Natural killer cell (primary cell): ENCODE results near the gene KIF9. TPM values are rescaled to one million over a fixed set of nuclear protein-coding genes. Genes with fewer than 3 reads are reported as not detected.

ENCODE experiments used
- ATAC-seq, 3 donors: fragments of 150-1000 bp in 2 of 3; fragments of 200-7000 bp in 1 of 3; cut with Tn5 transposase; 1 replicate in 1 of 3; 2 replicates in 2 of 3; pipeline ENCODE4 v1.10.0; 2021; ENCODE audit warnings: mild to moderate bottlenecking in 2 of 3, moderate library complexity in 2 of 3
- DNase-seq, 2 donors: peaks; one replicate each; pipeline versions ENCODE4 v3.0.0 to v3.0.0-alpha.2; 2013 to 2021; ENCODE audit warnings: mixed read lengths in 1 of 2
- H3K27ac ChIP-seq: one replicate; pipeline ENCODE4 v1.5.1; 2013; ENCODE audit warnings: mild to moderate bottlenecking, low read length
- H3K27me3 ChIP-seq: one replicate; pipeline ENCODE4 v1.6.1; 2013; ENCODE audit warnings: low read length; ENCODE audit not compliant: control insufficient read depth, insufficient read depth
- H3K36me3 ChIP-seq: one replicate; pipeline ENCODE4 v1.6.1; 2013; ENCODE audit warnings: low read length; ENCODE audit not compliant: control insufficient read depth, insufficient read depth
- H3K4me1 ChIP-seq: one replicate; pipeline ENCODE4 v1.6.1; 2013; ENCODE audit warnings: low read length; ENCODE audit not compliant: control insufficient read depth, insufficient read depth
- H3K4me3 ChIP-seq: one replicate; pipeline ENCODE4 v1.5.1; 2013; ENCODE audit warnings: low read length
- H3K9me3 ChIP-seq: one replicate; pipeline ENCODE4 v1.6.1; 2013; ENCODE audit warnings: low read length; ENCODE audit not compliant: control insufficient read depth, insufficient read depth
- H3K27ac Mint-ChIP-seq, 2 donors: one replicate each; pipeline ENCODE4 v1.8.0; 2022; ENCODE audit warnings: mild to moderate bottlenecking in 2 of 2, mixed read lengths in 2 of 2, moderate library complexity in 1 of 2
- H3K27me3 Mint-ChIP-seq, 2 donors: one replicate each; pipeline ENCODE4 v1.8.0; 2022; ENCODE audit warnings: low read depth in 2 of 2, mixed read lengths in 2 of 2
- H3K36me3 Mint-ChIP-seq: one replicate; pipeline ENCODE4 v1.8.0; 2022; ENCODE audit warnings: mixed read lengths
- H3K4me1 Mint-ChIP-seq, 2 donors: one replicate each; pipeline ENCODE4 v1.8.0; 2022; ENCODE audit warnings: mixed read lengths in 2 of 2
- H3K4me3 Mint-ChIP-seq: one replicate; pipeline ENCODE4 v1.8.0; 2022; ENCODE audit warnings: mild to moderate bottlenecking, moderate library complexity, mixed read lengths
- H3K9me3 Mint-ChIP-seq, 2 donors: one replicate each; pipeline ENCODE4 v1.8.0; 2022; ENCODE audit warnings: mixed read lengths in 2 of 2
- WGBS: methylation state at CpG from one replicate; pipeline ENCODE4 v1.1.7; 2013; ENCODE audit warnings: missing lambda C conversion rate; ENCODE audit not compliant: insufficient coverage; 5-methylcytosine and 5-hydroxymethylcytosine counted together
- intact Hi-C: fragments of 100-400 bp; cut with micrococcal nuclease; formaldehyde crosslinking; loops from one replicate; pipeline ENCODE4 v1.14.2; 2022
- total RNA-seq, 4 donors: library from RNA; stranded (reverse); fragments of 120-200 nt in 1 of 4; gene quantifications; one replicate each; pipeline versions ENCODE4 v1.2.3 to v1.2.4, GENCODE V29; 2013 to 2022
- TF ChIP-seq, protein P1 (sequence below): fragments of 200-600 bp; IDR thresholded peaks from one replicate; pipeline ENCODE4 v1.8.0; 2022; ENCODE audit warnings: antibody characterized with exemption

Gene KIF9
- total RNA-seq, 3 donors from 2014 or later (not counting 1 experiment from before 2014, with no cell fraction given): 11.4 to 21.9 (median 21.4) TPM

- H3K27ac Mint-ChIP-seq: peak overlapping the region; percentile 97 to 100
- no peaks in the 10 kb centered on the region for H3K27me3 ChIP-seq
- no peak for DNase-seq
- WGBS: 0% methylated on average over 9 of the region's 10 CpGs
- peak overlapping the region; percentile 92 for H3K4me3 ChIP-seq
- H3K4me3 Mint-ChIP-seq: peak overlapping the region; percentile 99
- H3K4me1 Mint-ChIP-seq: peaks cover 37 to 43% of the 10 kb centered on the region in 2 donors
- peak in 2 of 3 donors; percentile 8 to 12 for ATAC-seq
- no peaks in the 10 kb centered on the region for H3K9me3 Mint-ChIP-seq
- peak overlapping the region; percentile 98 for H3K27ac ChIP-seq
- no peaks in the 10 kb centered on the region for H3K9me3 ChIP-seq
- peaks cover 37% of the 10 kb centered on the region for H3K4me1 ChIP-seq
- no peaks in the 10 kb centered on the region for H3K27me3 Mint-ChIP-seq
- H3K36me3 ChIP-seq: peaks cover 1% of the 10 kb centered on the region
- intact Hi-C loops: loop anchor here (2.0 kb wide), 1 partner anchor 98 kb away; the partner anchor contains the start of gene PTPN23
- TF ChIP-seq, protein P1, sequence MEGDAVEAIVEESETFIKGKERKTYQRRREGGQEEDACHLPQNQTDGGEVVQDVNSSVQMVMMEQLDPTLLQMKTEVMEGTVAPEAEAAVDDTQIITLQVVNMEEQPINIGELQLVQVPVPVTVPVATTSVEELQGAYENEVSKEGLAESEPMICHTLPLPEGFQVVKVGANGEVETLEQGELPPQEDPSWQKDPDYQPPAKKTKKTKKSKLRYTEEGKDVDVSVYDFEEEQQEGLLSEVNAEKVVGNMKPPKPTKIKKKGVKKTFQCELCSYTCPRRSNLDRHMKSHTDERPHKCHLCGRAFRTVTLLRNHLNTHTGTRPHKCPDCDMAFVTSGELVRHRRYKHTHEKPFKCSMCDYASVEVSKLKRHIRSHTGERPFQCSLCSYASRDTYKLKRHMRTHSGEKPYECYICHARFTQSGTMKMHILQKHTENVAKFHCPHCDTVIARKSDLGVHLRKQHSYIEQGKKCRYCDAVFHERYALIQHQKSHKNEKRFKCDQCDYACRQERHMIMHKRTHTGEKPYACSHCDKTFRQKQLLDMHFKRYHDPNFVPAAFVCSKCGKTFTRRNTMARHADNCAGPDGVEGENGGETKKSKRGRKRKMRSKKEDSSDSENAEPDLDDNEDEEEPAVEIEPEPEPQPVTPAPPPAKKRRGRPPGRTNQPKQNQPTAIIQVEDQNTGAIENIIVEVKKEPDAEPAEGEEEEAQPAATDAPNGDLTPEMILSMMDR: no peak
- no peaks in the 10 kb centered on the region for H3K36me3 Mint-ChIP-seq
These were observed 566 bp upstream of the KIF9 start for GRCh38 chr3:47283193-47283537.

GRCh38 chr3:47280519-47280918, 2.1 kb downstream of the KIF9 start:
- H3K4me3 Mint-ChIP-seq: no peak overlapping the region
- Histone ChIP-seq H3K4me1 (peaks cover 37% of the 10 kb centered on the region), H3K27ac (no peak overlapping the region), H3K27me3 (no peaks in the 10 kb centered on the region), H3K36me3 (no peaks in the 10 kb centered on the region), H3K9me3 (no peaks in the 10 kb centered on the region), H3K4me3 (no peak overlapping the region)
- H3K36me3 Mint-ChIP-seq: no peaks in the 10 kb centered on the region
- 99% methylated on average over 5 of the region's 5 CpGs for WGBS
- H3K9me3 Mint-ChIP-seq: no peaks in the 10 kb centered on the region
- intact Hi-C loops: no loop called here
- H3K27me3 Mint-ChIP-seq: no peaks in the 10 kb centered on the region
- peak overlapping the region; percentile 97 to 100 for H3K27ac Mint-ChIP-seq
- DNase-seq (peak in 1 of 2 donors; percentile 10), ATAC-seq (no peak)
- peaks cover 32 to 36% of the 10 kb centered on the region in 2 donors for H3K4me1 Mint-ChIP-seq
- TF ChIP-seq, protein P1: no peak

GRCh38 chr3:47276558-47276957, 6.0 kb downstream of the KIF9 start:
- H3K4me3 Mint-ChIP-seq: no peak overlapping the region

DNA sequence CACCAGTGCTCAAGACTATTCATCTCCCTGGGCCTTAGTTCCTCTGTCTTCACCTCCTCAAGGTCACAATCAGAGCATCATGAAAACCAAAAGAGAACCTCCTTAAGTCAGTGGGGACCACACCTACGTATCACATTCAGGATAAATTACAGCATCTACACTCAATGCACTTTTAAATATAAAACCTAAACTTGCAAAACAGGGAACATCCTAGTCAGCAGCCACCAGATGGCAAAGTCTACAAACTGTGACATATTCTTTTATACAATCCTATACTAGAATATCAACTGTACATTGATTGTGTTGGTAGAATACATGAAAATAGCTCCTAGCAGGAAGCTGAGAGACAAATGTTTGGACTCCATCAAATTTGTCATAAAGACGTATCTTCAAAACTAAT, 7.9 kb downstream of the KIF9 start:
- ATAC-seq (no peak), DNase-seq (no peak)
- Mint-ChIP-seq H3K4me3 (no peak overlapping the region), H3K36me3 (no peaks in the 10 kb centered on the region), H3K27me3 (no peaks in the 10 kb centered on the region), H3K9me3 (no peaks in the 10 kb centered on the region), H3K4me1 (no peaks in the 10 kb centered on the region), H3K27ac (no peak overlapping the region)
- TF ChIP-seq, protein P1: no peak
- 100% methylated on average over 2 of the region's 2 CpGs for WGBS
- intact Hi-C loops: no loop called here
- H3K4me3 ChIP-seq: no peak overlapping the region
- no peaks in the 10 kb centered on the region for H3K36me3 ChIP-seq
- no peak overlapping the region for H3K27ac ChIP-seq
- no peaks in the 10 kb centered on the region for H3K4me1 ChIP-seq
- H3K27me3 ChIP-seq: no peaks in the 10 kb centered on the region
- no peaks in the 10 kb centered on the region for H3K9me3 ChIP-seq

More at GRCh38 chr3:47276558-47276957, 6.0 kb downstream of the KIF9 start:
- Histone ChIP-seq H3K9me3 (no peaks in the 10 kb centered on the region), H3K27me3 (no peaks in the 10 kb centered on the region), H3K27ac (no peak overlapping the region), H3K36me3 (no peaks in the 10 kb centered on the region), H3K4me3 (no peak overlapping the region), H3K4me1 (peaks cover 5% of the 10 kb centered on the region)
- TF ChIP-seq, protein P1: no peak
- intact Hi-C loops: no loop called here
- 92% methylated on average over 4 of the region's 4 CpGs for WGBS
- Mint-ChIP-seq H3K27me3 (no peaks in the 10 kb centered on the region), H3K36me3 (no peaks in the 10 kb centered on the region), H3K27ac (no peak overlapping the region), H3K9me3 (no peaks in the 10 kb centered on the region), H3K4me1 (peaks cover 1 to 7% of the 10 kb centered on the region in 2 donors)
- DNase-seq (no peak), ATAC-seq (no peak)
